ENCODE results near the gene NEIL1.

Gene NEIL1

GRCh38 chr15:75360391-75360790 lies 13.6 kb downstream of the NEIL1 start:
- Histone ChIP-seq H3K9ac (ENCODE audit: low read length) (no peak overlapping the region), H3K27me3 (ENCODE audit: control insufficient read depth in 1 of 2, insufficient read depth in 2 of 2, low read length in 2 of 2) (no peaks in the 10 kb centered on the region), H3K27ac (ENCODE audit: low read depth, low read length) (no peak overlapping the region), H3K4me3 (ENCODE audit: low read depth in 1 of 2, low read length in 2 of 2) (no peak overlapping the region), H3K9me3 (ENCODE audit: low read length) (no peaks in the 10 kb centered on the region), H3K4me1 (ENCODE audit: insufficient read depth, low read length) (no peaks in the 10 kb centered on the region), H3K36me3 (ENCODE audit: insufficient read depth, low read length) (peaks cover 56% of the 10 kb centered on the region)

DNA sequence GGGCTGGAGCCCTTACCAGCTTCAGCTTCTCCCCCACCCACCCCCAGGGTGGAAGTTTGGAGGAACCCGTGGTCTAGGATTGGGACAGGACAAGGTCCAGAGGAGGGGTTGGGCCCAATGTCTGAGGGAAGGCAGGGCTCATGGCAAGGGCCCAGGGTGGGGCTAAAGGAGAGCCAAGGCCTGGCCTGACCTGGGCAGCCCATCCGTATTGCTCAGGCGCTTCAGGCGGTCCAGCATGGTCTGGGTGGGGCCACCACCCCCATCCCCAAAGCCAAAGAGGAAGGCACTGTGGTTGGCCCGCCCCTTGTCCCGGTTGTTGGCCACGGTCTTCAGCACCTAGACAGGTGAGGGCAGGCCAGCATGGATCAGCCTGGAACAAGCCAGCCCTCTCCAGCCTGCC lies 14.0 kb downstream of the NEIL1 start:
- Histone ChIP-seq H3K27me3 (ENCODE audit: control insufficient read depth in 1 of 2, insufficient read depth in 2 of 2, low read length in 2 of 2) (no peaks in the 10 kb centered on the region), H3K9me3 (ENCODE audit: low read length) (no peaks in the 10 kb centered on the region), H3K9ac (ENCODE audit: low read length) (no peak overlapping the region), H3K4me1 (ENCODE audit: insufficient read depth, low read length) (no peaks in the 10 kb centered on the region), H3K27ac (ENCODE audit: low read depth, low read length) (no peak overlapping the region), H3K4me3 (ENCODE audit: low read depth in 1 of 2, low read length in 2 of 2) (no peak overlapping the region), H3K36me3 (ENCODE audit: insufficient read depth, low read length) (peaks cover 59% of the 10 kb centered on the region)

GRCh38 chr15:75361361-75361988 lies 14.6 kb downstream of the NEIL1 start:
- Histone ChIP-seq H3K4me1 (ENCODE audit: insufficient read depth, low read length) (no peaks in the 10 kb centered on the region), H3K27me3 (ENCODE audit: control insufficient read depth in 1 of 2, insufficient read depth in 2 of 2, low read length in 2 of 2) (no peaks in the 10 kb centered on the region), H3K27ac (ENCODE audit: low read depth, low read length) (no peak overlapping the region), H3K4me3 (ENCODE audit: low read depth in 1 of 2, low read length in 2 of 2) (no peak overlapping the region), H3K9me3 (ENCODE audit: low read length) (no peaks in the 10 kb centered on the region), H3K9ac (ENCODE audit: low read length) (no peak overlapping the region), H3K36me3 (ENCODE audit: insufficient read depth, low read length) (peaks cover 61% of the 10 kb centered on the region)

GRCh38 chr15:75361989-75362641 lies 15.3 kb downstream of the NEIL1 start:
- Histone ChIP-seq H3K27me3 (ENCODE audit: control insufficient read depth in 1 of 2, insufficient read depth in 2 of 2, low read length in 2 of 2) (no peaks in the 10 kb centered on the region), H3K9me3 (ENCODE audit: low read length) (no peaks in the 10 kb centered on the region), H3K36me3 (ENCODE audit: insufficient read depth, low read length) (peaks cover 65% of the 10 kb centered on the region), H3K4me3 (ENCODE audit: low read depth in 1 of 2, low read length in 2 of 2) (no peak overlapping the region), H3K4me1 (ENCODE audit: insufficient read depth, low read length) (peaks cover 4% of the 10 kb centered on the region), H3K27ac (ENCODE audit: low read depth, low read length) (no peak overlapping the region), H3K9ac (ENCODE audit: low read length) (no peak overlapping the region)

GRCh38 chr15:75362642-75363249 lies 15.9 kb downstream of the NEIL1 start:
- Histone ChIP-seq H3K9ac (ENCODE audit: low read length) (no peak overlapping the region), H3K36me3 (ENCODE audit: insufficient read depth, low read length) (peaks cover 66% of the 10 kb centered on the region), H3K27me3 (ENCODE audit: control insufficient read depth in 1 of 2, insufficient read depth in 2 of 2, low read length in 2 of 2) (no peaks in the 10 kb centered on the region), H3K9me3 (ENCODE audit: low read length) (no peaks in the 10 kb centered on the region), H3K4me1 (ENCODE audit: insufficient read depth, low read length) (peaks cover 11% of the 10 kb centered on the region), H3K27ac (ENCODE audit: low read depth, low read length) (no peak overlapping the region), H3K4me3 (ENCODE audit: low read depth in 1 of 2, low read length in 2 of 2) (no peak overlapping the region)

DNA sequence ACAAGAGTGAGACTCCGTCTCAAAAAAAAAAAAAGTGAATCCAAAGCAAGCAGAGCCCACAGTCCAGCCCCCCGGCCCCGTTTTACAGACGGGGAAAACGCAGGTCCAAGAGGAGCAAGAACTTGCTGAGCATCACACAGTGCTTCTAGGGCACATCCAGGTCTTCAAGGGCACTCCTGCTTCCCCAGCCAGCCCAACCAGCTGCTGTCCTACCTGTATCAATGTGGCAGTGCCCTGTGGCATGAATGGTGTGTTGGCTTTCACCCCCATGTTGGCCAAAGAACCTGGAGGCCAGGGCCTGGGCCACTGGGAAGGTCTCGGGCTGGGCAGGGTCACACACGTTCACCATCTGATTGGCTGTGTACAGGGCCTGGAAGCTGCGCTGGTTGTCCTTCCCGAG lies 16.9 kb downstream of the NEIL1 start:
- H3K4me3 ChIP-seq (ENCODE audit: low read depth in 1 of 2, low read length in 2 of 2), result no peak overlapping the region
- H3K27ac ChIP-seq (ENCODE audit: low read depth, low read length), result no peak overlapping the region
- peaks cover 13% of the 10 kb centered on the region for H3K4me1 ChIP-seq (ENCODE audit: insufficient read depth, low read length)
- no peaks in the 10 kb centered on the region for H3K27me3 ChIP-seq (ENCODE audit: control insufficient read depth in 1 of 2, insufficient read depth in 2 of 2, low read length in 2 of 2)
- no peaks in the 10 kb centered on the region for H3K9me3 ChIP-seq (ENCODE audit: low read length)
- H3K9ac ChIP-seq (ENCODE audit: low read length), result no peak overlapping the region
- peaks cover 60% of the 10 kb centered on the region for H3K36me3 ChIP-seq (ENCODE audit: insufficient read depth, low read length)

- peaks cover 24% of the 10 kb centered on the region for H3K4me1 ChIP-seq (ENCODE audit: insufficient read depth, low read length)
- H3K27ac ChIP-seq (ENCODE audit: low read depth, low read length), result no peak overlapping the region
- H3K36me3 ChIP-seq (ENCODE audit: insufficient read depth, low read length), result peaks cover 56% of the 10 kb centered on the region
- no peak overlapping the region for H3K4me3 ChIP-seq (ENCODE audit: low read depth in 1 of 2, low read length in 2 of 2)
- no peak overlapping the region for H3K9ac ChIP-seq (ENCODE audit: low read length)
- H3K9me3 ChIP-seq (ENCODE audit: low read length), result no peaks in the 10 kb centered on the region
- no peaks in the 10 kb centered on the region for H3K27me3 ChIP-seq (ENCODE audit: control insufficient read depth in 1 of 2, insufficient read depth in 2 of 2, low read length in 2 of 2)
Observed at GRCh38 chr15:75364881-75365280, 18.0 kb downstream of the NEIL1 start.

- Histone ChIP-seq H3K4me1 (ENCODE audit: insufficient read depth, low read length) (peaks cover 24% of the 10 kb centered on the region), H3K4me3 (ENCODE audit: low read depth in 1 of 2, low read length in 2 of 2) (no peak overlapping the region), H3K9me3 (ENCODE audit: low read length) (no peaks in the 10 kb centered on the region), H3K9ac (ENCODE audit: low read length) (no peak overlapping the region), H3K27me3 (ENCODE audit: control insufficient read depth in 1 of 2, insufficient read depth in 2 of 2, low read length in 2 of 2) (no peaks in the 10 kb centered on the region), H3K36me3 (ENCODE audit: insufficient read depth, low read length) (peaks cover 53% of the 10 kb centered on the region), H3K27ac (ENCODE audit: low read depth, low read length) (no peak overlapping the region)
Observed at GRCh38 chr15:75366163-75366562, 19.3 kb downstream of the NEIL1 start.

DNA sequence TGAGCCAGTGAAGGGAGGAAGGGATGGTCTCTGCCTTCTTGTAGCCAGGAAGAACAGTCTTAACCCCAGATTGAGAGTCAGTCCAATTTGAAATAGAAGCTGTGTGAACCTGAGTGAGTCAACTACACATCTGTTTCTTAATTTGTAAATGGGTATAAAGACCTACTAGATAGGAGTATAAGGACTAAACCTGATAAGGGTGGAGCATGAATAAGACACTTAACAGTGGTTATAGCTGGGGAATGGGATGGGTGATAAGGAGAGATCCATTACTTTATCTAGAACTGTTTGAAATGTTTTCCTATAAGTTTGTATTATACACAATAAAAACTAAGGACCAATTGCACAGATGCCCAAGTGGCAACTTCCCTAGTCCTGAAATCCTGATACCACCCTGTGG lies 20.2 kb downstream of the NEIL1 start:
- peaks cover 52% of the 10 kb centered on the region for H3K36me3 ChIP-seq (ENCODE audit: insufficient read depth, low read length)
- no peaks in the 10 kb centered on the region for H3K9me3 ChIP-seq (ENCODE audit: low read length)
- H3K4me1 ChIP-seq (ENCODE audit: insufficient read depth, low read length), result peaks cover 24% of the 10 kb centered on the region
- H3K9ac ChIP-seq (ENCODE audit: low read length), result no peak overlapping the region
- no peak overlapping the region for H3K27ac ChIP-seq (ENCODE audit: low read depth, low read length)
- H3K27me3 ChIP-seq (ENCODE audit: control insufficient read depth in 1 of 2, insufficient read depth in 2 of 2, low read length in 2 of 2), result no peaks in the 10 kb centered on the region
- H3K4me3 ChIP-seq (ENCODE audit: low read depth in 1 of 2, low read length in 2 of 2), result peak overlapping the region in 1 of 2 donors; percentile 75

DNA sequence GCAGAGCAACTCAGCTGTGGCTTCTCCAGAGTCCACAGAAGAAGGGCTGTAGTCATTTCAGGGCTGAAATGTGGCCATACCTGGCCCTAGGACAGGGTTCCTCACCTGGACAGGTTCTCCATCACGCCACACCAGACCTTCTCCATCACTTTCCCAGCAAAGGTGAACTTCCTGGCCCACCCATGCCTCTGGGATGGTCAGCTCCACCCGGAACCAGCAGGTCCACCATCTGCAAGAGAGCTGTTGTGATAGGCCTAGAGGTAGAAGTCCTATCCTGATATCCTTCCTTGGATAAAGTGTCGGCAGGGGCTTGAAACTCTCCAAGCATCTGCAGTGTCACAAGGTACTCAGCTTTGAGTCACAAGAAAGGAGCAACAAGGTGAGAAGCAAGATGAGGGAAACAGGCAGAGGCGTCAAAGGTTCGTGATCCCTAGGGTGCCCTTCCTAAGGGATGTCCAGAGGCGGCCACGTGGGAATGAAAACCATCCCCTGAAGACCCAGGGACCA lies 20.6 kb downstream of the NEIL1 start:
- no peaks in the 10 kb centered on the region for H3K27me3 ChIP-seq (ENCODE audit: control insufficient read depth in 1 of 2, insufficient read depth in 2 of 2, low read length in 2 of 2)
- H3K36me3 ChIP-seq (ENCODE audit: insufficient read depth, low read length), result peaks cover 54% of the 10 kb centered on the region
- H3K27ac ChIP-seq (ENCODE audit: low read depth, low read length), result peak overlapping the region; percentile 93
- H3K4me1 ChIP-seq (ENCODE audit: insufficient read depth, low read length), result peaks cover 24% of the 10 kb centered on the region
- H3K9ac ChIP-seq (ENCODE audit: low read length), result peak overlapping the region; percentile 22
- no peaks in the 10 kb centered on the region for H3K9me3 ChIP-seq (ENCODE audit: low read length)
- H3K4me3 ChIP-seq (ENCODE audit: low read depth in 1 of 2, low read length in 2 of 2), result peak overlapping the region; percentile 75 to 98

- Histone ChIP-seq H3K9me3 (ENCODE audit: low read length) (no peaks in the 10 kb centered on the region), H3K4me1 (ENCODE audit: insufficient read depth, low read length) (peaks cover 24% of the 10 kb centered on the region), H3K36me3 (ENCODE audit: insufficient read depth, low read length) (peaks cover 59% of the 10 kb centered on the region), H3K9ac (ENCODE audit: low read length) (peak within 1 kb of the TSS; percentile 89), H3K27ac (ENCODE audit: low read depth, low read length) (peak within 1 kb of the TSS; percentile 93), H3K27me3 (ENCODE audit: control insufficient read depth in 1 of 2, insufficient read depth in 2 of 2, low read length in 2 of 2) (no peaks in the 10 kb centered on the region), H3K4me3 (ENCODE audit: low read depth in 1 of 2, low read length in 2 of 2) (peak within 1 kb of the TSS; percentile 75 to 98)
Observed at GRCh38 chr15:75367913-75368688, 21.3 kb downstream of the NEIL1 start, which contains the start of gene MAN2C1. TSS of gene MAN2C1 (minus strand) at chr15:75368607. CDS start at chr15:75368583, 24 bp downstream.

Data from muscle layer of colon (tissue), 2 donors.